Stimulated activated CD4-positive, alpha-beta T cell treated with anti-CD3 and anti-CD28 coated beads, Interleukin-15, amount 100 ng/mL, for 24 hours (primary cell): ENCODE data around the gene NYNRIN.
A peak's percentile ranks its signal among the peaks of the same experiment; 100 is the strongest.

Experiments
- DNase-seq: peaks from one replicate; pipeline ENCODE4 v3.0.0-alpha.2; 2020

The NYNRIN gene

DNA sequence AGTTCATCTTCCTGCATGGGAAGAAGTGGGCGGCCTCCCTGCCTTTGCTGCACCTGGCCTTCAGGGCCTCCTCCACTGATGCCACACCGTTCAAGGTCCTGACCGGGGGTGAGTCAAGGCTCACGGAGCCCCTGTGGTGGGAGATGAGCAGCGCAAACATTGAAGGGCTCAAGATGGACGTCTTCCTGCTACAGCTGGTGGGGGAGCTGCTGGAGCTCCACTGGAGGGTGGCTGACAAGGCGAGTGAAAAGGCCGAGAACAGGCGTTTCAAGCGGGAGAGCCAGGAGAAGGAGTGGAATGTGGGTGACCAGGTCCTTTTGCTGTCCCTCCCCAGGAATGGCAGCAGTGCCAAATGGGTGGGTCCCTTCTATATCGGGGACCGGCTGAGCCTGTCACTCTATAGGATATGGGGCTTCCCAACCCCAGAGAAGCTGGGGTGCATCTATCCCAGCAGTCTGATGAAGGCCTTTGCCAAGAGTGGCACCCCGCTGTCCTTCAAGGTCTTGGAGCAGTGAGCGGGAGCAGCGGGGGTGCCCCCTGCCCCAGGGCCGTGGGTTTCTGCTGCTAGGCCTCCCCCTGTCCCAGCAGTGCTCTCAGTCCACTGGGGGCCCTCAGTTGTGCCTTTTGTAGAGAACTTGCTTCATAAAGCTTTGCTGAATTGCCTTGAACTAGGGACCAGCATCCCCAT lies 18.3 kb downstream of the NYNRIN start:
- no peak for DNase-seq

DNA sequence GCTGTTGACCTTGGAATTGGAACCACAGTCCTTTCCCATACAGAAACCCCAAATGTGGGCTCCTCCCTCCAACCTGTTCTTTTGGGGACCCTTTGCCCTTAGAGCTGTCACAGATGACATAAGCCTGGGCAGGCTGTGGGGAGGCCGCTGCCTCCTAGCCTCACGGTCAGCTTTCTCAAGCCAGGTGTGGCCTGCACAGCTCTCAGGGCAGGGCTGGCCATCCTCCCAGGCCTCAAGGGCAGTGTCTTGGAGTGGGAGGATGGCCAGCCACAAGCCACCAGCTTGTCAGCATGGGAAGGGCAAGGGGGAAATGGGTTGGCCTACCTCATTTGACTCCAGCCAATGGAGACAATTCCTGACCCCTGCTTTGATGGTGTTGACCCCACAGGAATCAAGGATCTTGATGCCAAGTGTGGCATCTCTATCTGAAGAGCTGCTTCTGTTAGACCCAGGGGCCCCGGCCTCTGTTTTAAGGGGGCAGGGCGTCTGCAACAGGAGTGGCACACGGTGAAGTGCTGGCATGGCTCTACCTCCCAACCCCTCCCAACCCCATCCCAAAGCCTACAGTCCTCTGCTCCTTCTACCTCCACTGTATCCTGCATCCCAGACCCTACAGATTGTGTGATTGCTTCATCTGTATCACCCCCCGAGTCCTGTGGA lies 19.2 kb downstream of the NYNRIN start:
- DNase-seq = no peak

DNA sequence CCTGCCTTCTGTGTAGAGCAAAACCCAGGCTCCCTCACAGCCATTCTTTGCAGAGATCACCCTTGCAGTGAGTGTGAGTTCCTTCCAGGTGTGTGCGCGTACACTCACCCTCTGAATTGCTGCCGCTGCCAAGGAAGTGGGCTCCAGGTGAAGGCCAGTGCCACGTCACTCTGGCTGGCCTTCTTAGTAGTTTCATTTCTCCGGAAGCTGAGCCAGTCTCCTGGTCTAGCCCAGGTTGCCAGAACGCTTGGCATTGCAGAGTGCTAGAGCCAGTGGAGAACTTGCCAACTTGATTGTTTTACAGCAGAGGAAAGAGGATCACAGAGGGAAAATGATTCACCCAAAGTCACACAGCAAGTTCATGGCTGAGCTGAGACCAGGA lies 19.7 kb downstream of the NYNRIN start:
- no peak for DNase-seq

DNA sequence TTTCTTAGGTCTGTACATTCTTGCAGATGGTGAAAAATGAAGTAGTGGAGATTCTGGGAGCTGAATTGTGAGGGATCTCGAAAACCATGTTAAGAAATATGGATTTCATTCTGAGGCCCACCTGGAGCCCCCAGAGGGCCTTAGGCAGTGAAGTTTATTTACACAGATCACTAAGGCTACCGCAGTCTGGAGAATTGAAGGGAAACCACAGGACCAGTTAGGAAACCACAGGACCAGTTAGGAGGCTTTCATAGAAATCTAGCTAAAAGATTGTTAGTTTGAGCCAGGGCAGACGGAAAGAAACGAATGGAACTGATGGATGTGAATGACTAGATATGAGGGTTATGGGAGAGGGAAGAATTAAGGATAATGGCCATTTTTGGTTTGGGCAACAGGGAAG lies 23.5 kb downstream of the NYNRIN start:
- DNase-seq = no peak

DNA sequence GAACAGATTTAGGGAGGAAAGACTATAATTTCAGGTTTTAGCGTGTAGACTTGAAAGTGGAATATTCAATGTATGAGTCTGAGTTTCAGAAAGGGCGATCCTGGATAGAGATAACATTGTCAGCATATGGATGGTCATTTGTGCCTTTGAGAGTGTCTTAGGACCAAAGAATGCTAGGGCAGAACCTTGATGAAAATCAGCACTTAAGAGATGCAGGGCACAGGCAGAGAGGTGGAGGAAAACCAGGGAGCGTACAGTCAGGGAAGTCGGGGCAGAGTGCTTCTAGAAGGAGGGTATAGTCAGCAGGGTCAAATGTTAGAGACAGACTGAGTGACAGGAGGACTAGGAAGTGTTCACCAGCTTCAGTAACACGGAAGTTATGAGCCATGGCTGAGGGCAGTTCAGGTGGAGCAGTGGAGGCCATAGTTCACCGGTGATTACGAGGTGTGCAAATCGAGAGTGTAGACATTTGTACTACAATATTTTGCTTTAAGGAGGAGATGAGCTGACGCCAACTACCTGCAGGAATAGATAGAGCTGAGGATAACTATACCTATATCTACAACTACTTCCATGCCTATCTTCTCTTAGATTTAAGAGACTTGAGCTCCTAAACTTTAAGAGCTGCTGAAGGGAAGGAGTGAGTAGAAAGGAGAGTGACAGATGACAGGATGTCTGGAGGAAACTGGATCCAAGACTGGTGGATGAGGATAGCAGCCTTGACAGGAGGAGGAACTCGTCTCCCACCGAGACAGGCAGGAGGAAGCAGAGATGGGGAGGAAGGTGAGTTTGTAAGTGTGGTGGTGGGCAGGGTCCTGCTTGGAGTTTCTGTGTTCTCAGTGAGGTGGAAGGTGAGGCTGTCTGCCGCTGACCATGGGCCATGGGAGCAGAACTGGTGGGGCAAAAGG lies 24.1 kb downstream of the NYNRIN start:
- no peak for DNase-seq

DNA sequence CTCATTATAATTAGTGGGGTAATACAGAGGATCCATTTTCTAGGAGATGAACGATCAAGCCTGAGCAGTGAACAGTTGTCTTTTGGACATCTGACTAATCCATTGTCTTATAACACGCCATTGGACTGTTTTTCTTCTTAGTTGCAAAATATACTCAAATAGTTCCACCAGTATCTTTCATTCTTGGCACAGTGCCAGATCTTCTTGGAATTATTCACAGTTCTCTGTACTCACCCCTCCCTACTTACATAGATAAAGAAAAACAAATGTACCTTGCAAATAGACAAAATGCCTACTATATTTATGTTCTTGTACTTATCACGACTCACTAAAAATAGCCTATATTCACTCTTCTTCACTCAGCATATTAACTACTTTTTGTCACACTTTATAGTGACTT lies 26.9 kb downstream of the NYNRIN start:
- DNase-seq = no peak

DNA sequence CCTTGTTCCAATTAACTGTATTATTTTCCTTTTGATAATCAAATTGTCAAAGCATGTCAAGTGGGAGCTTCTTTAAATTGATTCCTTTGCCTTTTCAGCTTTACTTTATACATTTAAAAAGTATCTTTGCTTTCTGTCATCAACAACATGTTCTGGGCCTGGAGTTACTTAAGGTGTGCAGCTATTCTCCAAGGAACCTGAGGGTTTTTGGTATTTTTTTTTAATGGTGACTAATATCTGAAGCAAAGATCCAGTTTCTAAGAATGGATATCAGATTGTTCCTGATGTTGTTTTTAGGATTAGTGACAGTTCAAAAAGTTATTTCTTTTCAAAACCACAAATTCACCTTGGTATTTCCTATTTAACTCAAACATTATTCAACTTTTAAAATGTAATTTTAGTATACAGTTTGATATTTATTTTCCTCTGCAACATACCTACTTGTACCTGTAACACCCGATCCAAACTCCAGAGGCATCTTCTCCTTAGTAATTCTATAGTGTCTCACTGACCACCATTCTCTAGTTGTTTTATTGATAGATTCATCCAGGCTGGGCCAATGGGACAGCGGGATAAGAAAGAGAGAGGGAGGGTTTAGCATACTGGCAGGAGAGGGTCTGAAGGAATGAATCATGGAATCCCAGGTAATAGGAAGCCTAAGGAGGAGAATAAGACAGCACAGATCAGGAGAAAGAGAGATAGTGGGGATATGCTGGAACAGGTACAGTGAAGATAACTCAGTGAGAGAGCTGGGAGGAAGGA lies 27.5 kb downstream of the NYNRIN start:
- no peak for DNase-seq

DNA sequence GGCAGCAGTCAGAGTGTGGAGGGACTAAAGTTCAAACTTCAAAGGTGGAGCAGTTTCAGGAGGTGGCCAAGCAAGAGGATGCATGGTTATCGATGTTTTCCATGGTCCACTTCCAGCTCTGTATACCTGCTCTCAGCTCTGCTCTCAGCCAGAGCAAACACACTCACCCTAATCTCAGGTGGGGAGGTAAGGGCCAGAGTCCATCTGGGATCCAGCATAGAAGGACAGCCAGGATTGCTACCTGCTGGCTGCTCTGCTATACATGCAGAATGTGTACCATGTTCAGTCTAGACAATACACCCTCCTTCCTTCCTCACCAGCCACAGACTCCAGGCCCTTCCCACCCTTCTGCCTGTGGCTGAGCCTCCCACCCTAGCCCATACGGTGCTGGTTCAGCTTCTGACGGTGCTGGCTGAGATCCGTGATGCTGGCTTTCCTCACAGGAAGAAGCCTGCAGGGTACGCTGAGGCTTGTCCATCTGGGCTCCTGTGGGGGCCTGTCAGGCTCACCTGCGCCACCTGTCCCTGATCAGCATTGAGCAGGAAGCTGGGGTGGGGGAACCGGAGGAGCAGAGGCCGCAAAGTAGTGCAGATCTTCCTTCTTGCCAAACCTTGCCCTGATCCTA lies 28.2 kb downstream of the NYNRIN start:
- DNase-seq = peak; percentile 18

DNA sequence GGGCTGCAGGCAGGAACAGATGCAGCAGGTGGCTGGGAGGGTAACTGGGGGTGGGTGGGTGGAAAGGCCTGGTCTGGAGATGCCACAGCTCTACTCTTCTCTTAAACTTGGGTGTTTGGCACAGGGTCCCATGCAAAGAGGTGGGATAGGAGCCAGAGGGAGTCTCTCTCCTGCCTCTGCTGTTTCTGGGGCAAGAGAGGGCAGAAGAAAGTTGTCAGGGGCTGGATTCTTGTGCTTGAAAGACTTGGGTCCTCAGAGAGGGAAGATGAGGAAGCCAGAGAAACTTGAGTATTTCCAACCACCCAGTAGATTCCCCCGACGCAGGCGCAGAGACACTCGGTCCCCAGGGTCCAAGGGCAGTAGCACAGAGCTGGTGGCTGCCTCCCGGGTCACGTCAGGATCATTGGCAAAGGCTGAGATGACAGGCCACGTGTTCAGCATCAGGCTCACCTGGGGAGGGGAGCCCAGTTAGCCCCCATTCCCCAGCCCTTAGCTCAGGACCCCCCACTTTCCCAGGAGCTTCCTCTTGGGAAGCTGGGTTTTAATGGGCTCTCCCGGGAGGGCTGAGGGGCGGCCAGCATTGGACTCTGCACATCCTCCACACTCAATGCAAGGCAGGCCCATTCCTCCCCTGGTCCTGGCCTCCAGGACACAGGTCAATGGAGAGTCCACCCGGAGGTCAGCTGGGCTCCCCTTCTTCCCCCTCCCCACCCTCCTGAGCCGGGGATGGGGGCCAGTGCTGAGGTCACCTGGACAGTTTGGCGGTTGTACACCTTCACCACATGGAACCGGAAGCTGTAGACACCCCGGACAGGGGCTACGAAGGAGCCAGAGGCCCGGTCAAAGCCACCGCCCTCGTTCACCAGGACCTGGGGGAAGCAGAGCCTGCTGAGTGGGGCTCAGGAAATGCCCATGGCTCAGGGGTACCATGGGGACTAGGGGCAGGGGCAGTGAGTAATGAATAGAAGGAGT lies 29.0 kb downstream of the NYNRIN start:
- no peak for DNase-seq

DNA sequence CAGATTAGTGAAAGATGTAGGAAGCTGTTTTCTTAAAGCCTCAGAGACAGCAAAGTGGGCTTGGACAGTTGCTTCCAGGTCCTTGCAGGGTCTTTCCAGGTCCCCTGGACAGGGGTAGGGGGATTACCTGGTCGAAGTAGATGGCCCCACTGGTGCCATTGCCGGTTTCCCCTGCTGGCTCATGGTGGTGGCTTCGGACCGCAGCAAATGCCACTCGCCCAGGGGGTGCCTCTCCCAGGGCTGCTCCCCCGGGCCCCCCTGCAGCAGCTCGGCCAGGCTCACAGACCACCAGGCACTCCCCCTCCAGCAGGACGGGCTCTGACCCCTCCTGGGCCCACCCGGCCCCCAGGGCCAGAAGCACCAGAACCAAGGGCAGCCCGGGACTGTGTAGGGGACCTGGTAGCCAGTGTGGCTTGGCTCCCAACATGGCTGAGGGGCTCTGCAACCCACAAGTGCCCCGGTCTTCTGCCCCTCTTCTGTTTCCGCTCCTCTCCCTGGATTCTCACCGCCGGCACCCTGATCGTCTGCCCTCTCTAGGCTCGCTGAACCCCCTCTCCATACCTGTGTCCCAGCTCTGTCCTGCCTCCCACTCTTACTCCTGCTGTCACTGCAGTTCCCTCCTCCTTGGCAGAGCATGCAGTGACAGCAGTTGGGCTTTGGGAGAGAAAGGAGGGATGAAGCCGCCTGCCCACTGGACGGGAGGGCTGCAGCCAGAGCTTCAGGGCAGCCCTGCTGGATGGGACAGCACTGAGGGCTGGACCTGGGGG lies 30.0 kb downstream of the NYNRIN start:
- peak; percentile 6 for DNase-seq

DNA sequence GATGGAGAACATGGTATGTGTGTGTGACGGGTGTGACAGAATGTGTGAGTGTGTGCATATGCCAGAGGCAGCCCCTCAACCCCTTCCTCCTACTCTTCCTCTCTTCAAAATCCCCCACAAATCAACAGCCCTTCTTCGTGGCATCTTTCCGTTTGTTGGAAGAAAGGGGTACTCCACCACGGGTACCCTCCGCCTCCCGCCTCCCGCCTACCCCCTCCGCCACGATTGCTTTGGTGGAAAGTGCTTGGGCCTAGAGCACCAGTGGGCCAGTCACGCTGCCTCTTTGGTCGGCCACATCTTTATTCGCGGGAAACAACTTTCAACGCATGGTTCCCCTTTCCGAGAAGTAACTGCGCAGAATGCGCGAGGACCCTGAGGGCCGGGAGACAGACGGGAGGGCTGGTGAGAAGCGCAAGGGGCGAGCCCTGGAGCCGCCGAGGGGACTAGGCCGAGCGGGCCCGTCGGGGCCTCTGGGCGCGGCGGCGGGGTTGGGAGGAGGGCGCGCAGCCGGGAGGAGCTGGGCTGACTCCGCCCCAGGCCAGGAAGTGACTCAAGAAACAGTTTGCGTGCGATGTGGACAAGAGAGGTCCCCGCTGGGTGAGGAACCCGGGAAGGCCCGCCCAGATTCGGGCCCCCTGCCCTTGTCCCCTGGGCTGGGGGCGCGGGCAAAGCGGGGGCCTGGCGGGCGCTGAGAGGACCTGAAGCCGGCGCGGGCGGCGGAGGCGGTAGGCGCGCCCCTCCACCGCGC lies 30.8 kb downstream of the NYNRIN start, which contains the start of the genes CBLN3 and KHNYN:
Gene CBLN3 (minus strand): TSS at position 274 of the 748 bp plus-strand sequence. CDS start 614 bp downstream, outside the sequence.
Gene KHNYN (plus strand): TSS at position 560 of the 748 bp plus-strand sequence. CDS start 777 bp downstream, outside the sequence.
- DNase-seq = peak; percentile 91

DNA sequence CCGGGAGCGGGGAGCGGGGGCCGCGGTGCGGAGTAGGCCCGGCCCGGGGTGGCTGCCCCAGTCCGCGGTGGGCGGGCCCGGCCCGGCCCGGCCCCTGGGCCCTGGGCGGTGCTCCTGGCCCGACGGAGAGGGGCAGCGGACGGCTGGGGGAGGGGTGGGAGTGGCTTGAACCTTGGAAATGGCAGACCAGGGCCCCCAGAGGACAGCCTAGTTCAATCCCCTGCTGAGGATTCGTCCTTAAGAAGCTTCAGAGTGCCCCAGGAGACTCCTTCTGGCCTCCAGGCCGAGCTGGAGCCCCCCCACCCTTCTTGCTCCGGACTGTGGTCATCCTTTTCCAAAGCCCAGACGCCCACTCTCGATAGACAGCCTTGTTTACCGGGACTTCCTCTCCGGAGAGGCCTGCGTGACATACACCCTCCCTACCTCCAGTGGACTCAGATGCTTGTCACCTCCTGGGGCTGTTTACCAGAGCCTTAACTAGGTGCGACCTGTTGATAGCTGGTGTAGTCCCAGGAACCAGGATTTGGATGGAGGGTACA lies 31.4 kb downstream of the NYNRIN start:
- peak; percentile 77 for DNase-seq

DNA sequence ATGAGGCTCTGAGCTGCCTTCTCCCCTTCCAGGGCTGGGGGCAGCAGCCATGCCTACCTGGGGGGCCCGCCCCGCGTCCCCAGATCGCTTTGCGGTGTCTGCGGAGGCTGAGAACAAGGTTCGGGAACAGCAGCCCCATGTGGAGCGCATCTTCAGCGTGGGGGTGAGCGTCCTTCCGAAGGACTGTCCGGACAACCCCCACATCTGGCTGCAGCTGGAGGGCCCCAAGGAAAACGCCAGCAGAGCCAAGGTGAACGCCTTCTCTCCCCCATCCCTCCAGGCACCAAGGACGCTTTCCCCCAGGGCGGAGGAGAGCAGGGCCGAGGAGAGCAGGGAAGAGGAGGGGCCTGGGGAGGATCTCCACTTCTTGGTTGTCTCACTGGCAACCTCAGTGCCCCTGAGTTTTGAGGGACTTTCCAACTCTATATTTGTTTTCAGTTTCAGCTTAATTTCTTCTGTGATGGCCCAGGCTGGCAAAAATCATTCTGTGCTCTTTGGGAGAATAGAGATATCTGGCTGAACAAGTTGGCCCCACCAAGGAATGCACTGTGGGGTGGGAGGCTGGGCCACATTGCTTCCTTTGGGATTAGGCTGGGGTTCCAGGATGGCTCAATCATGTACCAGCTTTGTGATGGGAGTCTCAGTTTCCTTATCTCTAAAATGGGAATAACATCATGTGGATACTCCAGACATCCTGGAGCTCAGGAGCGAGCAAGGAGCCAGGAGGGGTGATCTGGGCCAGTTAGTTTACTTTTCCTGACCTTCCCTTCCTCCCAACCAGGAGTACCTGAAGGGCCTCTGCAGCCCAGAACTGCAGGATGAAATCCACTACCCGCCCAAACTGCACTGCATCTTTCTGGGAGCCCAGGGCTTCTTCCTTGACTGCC lies 32.1 kb downstream of the NYNRIN start:
- peak; percentile 85 for DNase-seq

DNA sequence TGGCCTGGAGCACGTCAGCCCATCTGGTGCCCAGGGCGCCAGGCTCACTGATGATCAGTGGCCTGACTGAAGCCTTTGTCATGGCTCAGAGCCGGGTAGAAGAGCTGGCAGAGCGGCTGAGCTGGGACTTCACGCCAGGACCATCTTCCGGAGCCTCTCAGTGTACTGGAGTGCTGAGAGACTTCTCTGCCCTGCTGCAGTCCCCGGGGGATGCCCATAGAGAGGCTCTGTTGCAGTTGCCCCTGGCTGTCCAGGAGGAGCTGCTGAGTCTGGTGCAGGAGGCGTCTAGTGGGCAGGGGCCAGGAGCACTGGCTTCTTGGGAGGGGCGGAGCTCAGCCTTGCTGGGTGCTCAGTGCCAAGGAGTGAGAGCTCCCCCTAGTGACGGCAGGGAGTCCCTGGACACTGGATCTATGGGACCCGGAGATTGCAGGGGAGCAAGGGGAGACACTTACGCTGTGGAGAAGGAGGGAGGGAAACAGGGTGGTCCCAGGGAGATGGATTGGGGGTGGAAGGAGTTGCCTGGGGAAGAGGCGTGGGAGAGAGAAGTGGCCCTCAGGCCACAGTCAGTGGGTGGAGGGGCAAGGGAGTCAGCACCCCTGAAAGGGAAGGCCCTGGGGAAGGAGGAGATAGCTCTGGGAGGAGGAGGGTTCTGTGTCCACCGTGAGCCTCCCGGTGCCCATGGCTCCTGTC lies 32.9 kb downstream of the NYNRIN start:
- peak; percentile 96 for DNase-seq

DNA sequence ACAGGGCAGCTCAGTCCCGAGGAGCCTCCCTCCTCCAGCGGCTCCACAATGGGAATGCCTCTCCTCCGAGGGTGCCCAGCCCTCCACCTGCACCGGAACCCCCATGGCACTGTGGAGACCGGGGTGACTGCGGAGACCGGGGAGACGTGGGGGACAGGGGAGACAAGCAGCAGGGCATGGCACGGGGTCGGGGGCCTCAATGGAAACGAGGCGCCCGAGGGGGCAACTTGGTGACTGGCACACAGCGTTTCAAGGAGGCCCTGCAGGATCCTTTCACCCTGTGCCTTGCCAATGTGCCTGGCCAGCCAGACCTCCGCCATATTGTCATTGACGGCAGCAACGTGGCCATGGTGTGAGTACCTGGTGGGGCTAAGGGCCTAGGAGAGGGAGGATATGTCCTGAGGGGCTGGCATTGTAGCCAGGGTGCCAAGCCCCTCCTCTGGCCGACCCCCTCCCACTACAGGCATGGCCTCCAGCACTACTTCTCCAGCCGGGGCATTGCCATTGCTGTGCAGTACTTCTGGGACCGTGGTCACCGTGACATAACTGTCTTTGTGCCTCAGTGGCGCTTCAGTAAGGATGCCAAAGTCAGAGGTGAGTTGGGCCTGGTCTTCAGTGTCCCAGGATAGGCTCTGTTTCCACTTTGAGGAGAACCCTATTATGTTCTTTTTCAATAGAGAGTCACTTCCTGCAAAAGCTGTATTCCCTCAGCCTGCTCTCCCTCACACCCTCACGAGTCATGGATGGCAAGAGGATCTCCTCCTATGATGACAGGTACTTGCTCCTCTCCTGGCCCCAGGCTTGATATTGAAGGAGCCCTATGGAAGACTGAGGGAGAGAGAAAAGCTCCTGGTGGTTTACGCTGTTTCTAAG lies 33.7 kb downstream of the NYNRIN start:
- no peak for DNase-seq

DNA sequence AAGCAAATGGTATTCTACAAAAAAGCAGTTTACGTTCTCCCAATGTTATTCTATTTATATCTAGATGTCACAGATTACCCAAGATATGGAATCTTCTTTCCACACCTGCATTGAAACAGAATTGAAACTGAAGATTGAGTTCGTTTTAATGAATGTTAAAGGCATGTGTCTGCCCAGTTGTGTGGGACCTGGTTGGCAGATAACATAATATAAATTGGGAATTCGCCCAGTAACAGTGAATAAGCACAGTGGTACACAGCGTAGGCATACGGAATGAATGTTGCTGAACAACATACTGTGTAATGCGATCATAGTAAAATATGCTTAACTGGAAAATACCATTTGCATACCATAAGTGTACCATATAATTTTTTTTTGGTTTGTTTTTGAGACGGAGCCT lies 35.2 kb downstream of the NYNRIN start:
- DNase-seq = no peak
